ENCODE data around the gene RIC8A. TPM values are rescaled to one million over a fixed set of nuclear protein-coding genes. Genes with fewer than 3 reads are reported as not detected.

Gene RIC8A
- total and polyA plus RNA-seq, 9 of the 15 experiments (the other 6 are each of a cell fraction or from before 2014, with no cell fraction given): 10.7 to 108 (median 72.1) TPM

GRCh38 chr11:223026-223789 lies 15.7 kb downstream of the RIC8A start:
- Histone ChIP-seq H3K4me3 (no peak overlapping the region), H3K27me3 (ENCODE audit: control insufficient read depth in 2 of 2, insufficient read depth in 2 of 2, low read length in 2 of 2) (no peaks in the 10 kb centered on the region), H3K9me1 (ENCODE audit: control insufficient read depth, insufficient read depth, low read length) (no peaks in the 10 kb centered on the region), H3K79me2 (ENCODE audit: control insufficient read depth, insufficient read depth, low read length) (peaks cover 3% of the 10 kb centered on the region; the same call in 1 of the 3 replicates), H3K9ac (ENCODE audit: insufficient read depth in 1 of 2, low read depth in 2 of 2, low read length in 2 of 2) (peak overlapping the region in 1 of 2 experiments; percentile 55; a peak in 2 of 4 replicates), H3K4me1 (replicated peaks in 1 of 2; ENCODE audit: control insufficient read depth in 2 of 2, insufficient read depth in 2 of 2, low read length in 2 of 2) (peaks cover 12 to 26% of the 10 kb centered on the region in 2 experiments; a peak in 4 of 5 replicates), H3K4me2 (ENCODE audit: insufficient read depth, low read length) (no peak overlapping the region), H3K9me3 (replicated peaks; ENCODE audit: control insufficient read depth, insufficient read depth, low read depth, low read length) (peaks cover 17% of the 10 kb centered on the region), H2AFZ (ENCODE audit: low read depth, low read length) (no peak overlapping the region), H3K36me3 (ENCODE audit: control insufficient read depth, insufficient read depth, low read length) (peaks cover 37% of the 10 kb centered on the region; the same call in 2 of the 3 replicates), H3K27ac (ENCODE audit: extremely low read depth, low read depth, low read length) (no peak overlapping the region; the same call in 2 of the 3 replicates), H4K20me1 (replicated peaks; ENCODE audit: control insufficient read depth, insufficient read depth, low read length) (no peaks in the 10 kb centered on the region)
- in situ Hi-C loops (cut with MboI): no loop called here
- CTCF ChIA-PET (ENCODE audit: low intra/inter-chr PET ratio): no interaction called here
- FAIRE-seq (no peak), DNase-seq (ENCODE audit: extremely low read depth in 1 of 4, low spot score in 3 of 4) (no peak), ATAC-seq (no peak)
- POLR2A ChIA-PET: interaction anchor here (0.7 to 2.3 kb wide), 2 partner anchors 12 to 16 kb away, joined by 4 to 10 read pairs; partner anchors contain the start of genes BET1L and RIC8A
- 0 out of 2 replicates have a peak, but pooled peaks have one; percentile 20 for TF ChIP-seq ZBTB1 (CRISPR knock-in tag; IDR thresholded peaks at IDR 0.05; ENCODE audit: borderline replicate concordance, low read depth)
- no peak for TF ChIP-seq CBX1 (IDR thresholded peaks at IDR 0.05; ENCODE audit: low read depth)
- WGBS (ENCODE audit: insufficient coverage, low coverage, missing lambda C conversion rate): 92% methylated on average over 15 of the region's 16 CpGs
- intact Hi-C loops (cut with micrococcal nuclease): no loop called here
- BruUV-seq (replicated peaks): no TSS peak

GRCh38 chr11:223884-224283 lies 16.4 kb downstream of the RIC8A start:
- no TSS peak for BruUV-seq (replicated peaks)
- no peak for DNase-seq (ENCODE audit: extremely low read depth in 1 of 4, low spot score in 3 of 4)
- WGBS (ENCODE audit: insufficient coverage, low coverage, missing lambda C conversion rate): 90% methylated on average over 6 of the region's 9 CpGs
- TF ChIP-seq, protein P1, sequence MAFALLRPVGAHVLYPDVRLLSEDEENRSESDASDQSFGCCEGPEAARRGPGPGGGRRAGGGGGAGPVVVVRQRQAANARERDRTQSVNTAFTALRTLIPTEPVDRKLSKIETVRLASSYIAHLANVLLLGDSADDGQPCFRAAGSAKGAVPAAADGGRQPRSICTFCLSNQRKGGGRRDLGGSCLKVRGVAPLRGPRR (CRISPR knock-in tag; IDR thresholded peaks at IDR 0.05): no peak
- no peak for TF ChIP-seq KDM2B (CRISPR knock-in tag; IDR thresholded peaks at IDR 0.05)
- no peak for TF ChIP-seq ZNF274 (IDR thresholded peaks at IDR 0.05; ENCODE audit: borderline replicate concordance, low read depth, low read length)
- TF ChIP-seq, protein P2, sequence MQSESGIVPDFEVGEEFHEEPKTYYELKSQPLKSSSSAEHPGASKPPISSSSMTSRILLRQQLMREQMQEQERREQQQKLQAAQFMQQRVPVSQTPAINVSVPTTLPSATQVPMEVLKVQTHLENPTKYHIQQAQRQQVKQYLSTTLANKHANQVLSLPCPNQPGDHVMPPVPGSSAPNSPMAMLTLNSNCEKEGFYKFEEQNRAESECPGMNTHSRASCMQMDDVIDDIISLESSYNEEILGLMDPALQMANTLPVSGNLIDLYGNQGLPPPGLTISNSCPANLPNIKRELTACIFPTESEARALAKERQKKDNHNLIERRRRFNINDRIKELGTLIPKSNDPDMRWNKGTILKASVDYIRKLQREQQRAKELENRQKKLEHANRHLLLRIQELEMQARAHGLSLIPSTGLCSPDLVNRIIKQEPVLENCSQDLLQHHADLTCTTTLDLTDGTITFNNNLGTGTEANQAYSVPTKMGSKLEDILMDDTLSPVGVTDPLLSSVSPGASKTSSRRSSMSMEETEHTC (IDR thresholded peaks at IDR 0.05): no peak
- TF ChIP-seq, protein P3, sequence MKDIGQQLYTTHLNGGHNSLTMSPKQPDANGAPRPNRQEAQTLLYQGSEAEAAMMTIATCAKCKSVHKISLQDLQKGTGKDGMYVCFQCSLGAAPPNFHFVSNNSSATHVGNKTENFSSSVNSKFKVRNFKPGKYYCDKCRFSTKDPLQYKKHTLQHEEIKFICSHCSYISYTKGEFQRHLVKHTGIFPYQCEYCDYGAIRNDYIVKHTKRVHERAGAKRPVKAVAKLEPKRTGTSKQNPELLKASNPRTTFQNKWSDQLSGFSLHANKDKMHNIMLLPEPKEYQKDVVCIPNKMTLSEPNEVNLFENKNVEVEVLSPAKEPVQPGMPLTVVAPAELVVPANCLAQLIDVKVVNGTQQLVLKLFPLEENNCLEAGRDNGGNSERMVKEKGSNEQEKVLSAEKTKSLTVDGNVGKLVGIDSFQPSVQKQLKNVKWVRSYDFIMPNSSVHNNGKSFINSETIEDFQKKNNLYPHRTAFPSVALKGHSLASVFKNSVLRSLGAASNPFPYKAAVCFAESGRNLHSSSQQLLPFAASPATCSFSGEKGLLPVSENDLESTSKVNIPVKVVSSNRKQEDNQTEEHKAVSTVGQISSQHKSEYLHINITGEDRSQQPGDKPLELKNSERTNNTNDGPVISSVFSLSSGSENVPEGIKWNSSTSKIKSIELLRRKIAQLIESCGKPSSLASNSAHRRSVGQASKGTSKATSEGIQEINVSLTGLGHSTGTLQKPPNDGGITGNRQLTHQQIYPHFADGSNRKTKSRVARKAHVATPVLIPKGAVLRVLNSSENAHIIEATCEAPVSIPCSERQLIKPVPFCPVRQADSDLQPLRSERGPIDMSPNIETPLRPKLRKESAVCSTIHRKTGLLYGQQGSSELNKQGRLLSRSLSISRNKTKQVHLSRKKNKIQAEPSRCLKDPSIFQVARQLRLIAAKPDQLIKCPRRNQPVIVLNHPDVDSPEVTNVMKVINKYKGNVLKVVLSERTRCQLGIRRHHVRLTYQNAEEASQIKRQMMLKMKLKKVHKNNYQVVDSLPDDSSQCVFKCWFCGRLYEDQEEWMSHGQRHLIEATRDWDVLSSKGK (CRISPR knock-in tag; IDR thresholded peaks at IDR 0.05): no peak
- TF ChIP-seq CAMTA2 (CRISPR knock-in tag; conservative IDR thresholded peaks at IDR 0.05): no peak
- TF ChIP-seq U2AF1 (optimal IDR thresholded peaks at IDR 0.05; ENCODE audit: low read depth, low read length): no peak

More at GRCh38 chr11:223884-224283, 16.4 kb downstream of the RIC8A start:
- H3K4me2 ChIP-seq (ENCODE audit: insufficient read depth, low read length): no peak overlapping the region
- peaks cover 13% of the 10 kb centered on the region for H3K9me3 ChIP-seq (replicated peaks; ENCODE audit: control insufficient read depth, insufficient read depth, low read depth, low read length)
- H4K20me1 ChIP-seq (replicated peaks; ENCODE audit: control insufficient read depth, insufficient read depth, low read length): no peaks in the 10 kb centered on the region
- no peaks in the 10 kb centered on the region for H3K27me3 ChIP-seq (ENCODE audit: control insufficient read depth in 2 of 2, insufficient read depth in 2 of 2, low read length in 2 of 2)
- H3K9me1 ChIP-seq (ENCODE audit: control insufficient read depth, insufficient read depth, low read length): no peaks in the 10 kb centered on the region
- FAIRE-seq: no peak
- no peak overlapping the region for H3K9ac ChIP-seq (ENCODE audit: insufficient read depth in 1 of 2, low read depth in 2 of 2, low read length in 2 of 2)
- H2AFZ ChIP-seq (ENCODE audit: low read depth, low read length): no peak overlapping the region
- peaks cover 12 to 22% of the 10 kb centered on the region in 2 experiments; a peak in 4 of 5 replicates for H3K4me1 ChIP-seq (replicated peaks in 1 of 2; ENCODE audit: control insufficient read depth in 2 of 2, insufficient read depth in 2 of 2, low read length in 2 of 2)
- POLR2A ChIA-PET: interaction anchor here (0.7 kb wide), 3 partner anchors 12 to 275 kb away, joined by 3 to 4 read pairs (median 3); no protein-coding TSS in a partner anchor
- in situ Hi-C loops (cut with MboI) (no loop called here), intact Hi-C loops (cut with micrococcal nuclease) (no loop called here)
- CTCF ChIA-PET (ENCODE audit: low intra/inter-chr PET ratio): no interaction called here
- ATAC-seq: no peak
- peaks cover 3% of the 10 kb centered on the region; the same call in 1 of the 3 replicates for H3K79me2 ChIP-seq (ENCODE audit: control insufficient read depth, insufficient read depth, low read length)
- H3K4me3 ChIP-seq: no peak overlapping the region
- H3K27ac ChIP-seq (ENCODE audit: extremely low read depth, low read depth, low read length): no peak overlapping the region
- peaks cover 35% of the 10 kb centered on the region; the same call in 2 of the 3 replicates for H3K36me3 ChIP-seq (ENCODE audit: control insufficient read depth, insufficient read depth, low read length)
